WTC11 (cell line): Measurements from ENCODE around the gene GUCY1B1. TPM values are rescaled to one million over a fixed set of nuclear protein-coding genes. Genes with fewer than 3 reads are reported as not detected.

Experiments used
- ATAC-seq: fragments of 200-7000 bp; cut with Tn5 transposase; 2 replicates; pipeline ENCODE4 v1.10.0; 2021; ENCODE audit warnings: mild to moderate bottlenecking, moderate library complexity
- CTCF ChIA-PET: fragments of 300-600 bp; sonication (Branson Sonifier 250); formaldehyde crosslinking; loops from one replicate; lab custom pipeline; 2021; ENCODE audit warnings: antibody characterized with exemption; lab: Charles Lee
- POLR2A ChIA-PET: fragments of 350-600 bp; sonication (Branson Sonifier 250); formaldehyde crosslinking; loops from one replicate; lab custom pipeline; 2021; ENCODE audit warnings: antibody characterized with exemption; lab: Charles Lee
- DNase-seq: peaks from one replicate; pipeline ENCODE4 v3.0.0; 2021; ENCODE audit warnings: low spot score
- H3K27ac Mint-ChIP-seq: 2 replicates; pipeline ENCODE4 v1.8.0; 2021; ENCODE audit warnings: mixed read lengths
- H3K27me3 Mint-ChIP-seq: 2 replicates; pipeline ENCODE4 v1.8.0; 2021; ENCODE audit warnings: low read depth, mild to moderate bottlenecking, moderate library complexity, mixed read lengths
- H3K36me3 Mint-ChIP-seq: 2 replicates; pipeline ENCODE4 v1.8.0; 2021; ENCODE audit warnings: mixed read lengths
- H3K4me1 Mint-ChIP-seq: 2 replicates; pipeline ENCODE4 v1.8.0; 2022; ENCODE audit warnings: mixed read lengths
- H3K4me3 Mint-ChIP-seq: 2 replicates; pipeline ENCODE4 v1.8.0; 2021; ENCODE audit warnings: mild to moderate bottlenecking, moderate library complexity, mixed read lengths
- H3K9me3 Mint-ChIP-seq: 2 replicates; pipeline ENCODE4 v1.8.0; 2021; ENCODE audit warnings: mixed read lengths
- ARID4B ChIP-seq: sonication (generic); formaldehyde crosslinking; IDR thresholded peaks from 2 replicates; pipeline ENCODE4 v1.8.0; 2023; ENCODE audit warnings: missing genetic modification reagents, mild to moderate bottlenecking, borderline replicate concordance
- ATF6 ChIP-seq: sonication (generic); formaldehyde crosslinking; IDR thresholded peaks from 2 replicates; pipeline ENCODE4 v1.8.1; 2023; ENCODE audit warnings: mild to moderate bottlenecking, missing genetic modification reagents
- CTCF ChIP-seq: fragments of 200-600 bp; IDR thresholded peaks from 2 replicates; pipeline ENCODE4 v1.8.0; 2022; ENCODE audit warnings: antibody characterized with exemption
- ELF4 ChIP-seq: sonication (generic); formaldehyde crosslinking; IDR thresholded peaks from 2 replicates; pipeline ENCODE4 v1.8.1; 2022; ENCODE audit warnings: low read depth, mild to moderate bottlenecking, moderate library complexity, missing genetic modification reagents
- HMGA2 ChIP-seq: fragments of 250-450 bp; sonication (Bioruptor Pico); IDR thresholded peaks from 2 replicates; pipeline ENCODE4 v1.4.0; 2021; ENCODE audit warnings: mild to moderate bottlenecking, moderate library complexity
- HMGXB4 ChIP-seq: sonication (generic); formaldehyde crosslinking; IDR thresholded peaks from 2 replicates; pipeline ENCODE4 v1.8.1; 2023; ENCODE audit warnings: mild to moderate bottlenecking, moderate library complexity, missing genetic modification reagents
- KAT7 ChIP-seq: sonication (generic); formaldehyde crosslinking; IDR thresholded peaks from 2 replicates; pipeline ENCODE4 v1.8.1; 2023; ENCODE audit warnings: missing genetic modification reagents, mild to moderate bottlenecking, borderline replicate concordance
- MLX ChIP-seq: sonication (generic); formaldehyde crosslinking; IDR thresholded peaks from 2 replicates; pipeline ENCODE4 v1.8.1; 2023; ENCODE audit warnings: mild to moderate bottlenecking, missing genetic modification reagents, moderate library complexity
- MXD4 ChIP-seq: fragments of 250-450 bp; sonication (Bioruptor Pico); IDR thresholded peaks from 2 replicates; pipeline ENCODE4 v1.8.0; 2021; ENCODE audit warnings: mild to moderate bottlenecking, moderate library complexity, borderline replicate concordance
- MYBL2 ChIP-seq: sonication (generic); formaldehyde crosslinking; IDR thresholded peaks from 2 replicates; pipeline ENCODE4 v1.8.1; 2023; ENCODE audit warnings: mild to moderate bottlenecking, moderate library complexity, missing genetic modification reagents
- NR1H2 ChIP-seq: sonication (generic); formaldehyde crosslinking; IDR thresholded peaks from 2 replicates; pipeline ENCODE4 v1.9.0; 2021; ENCODE audit warnings: mild to moderate bottlenecking, moderate library complexity, missing genetic modification reagents
- NR3C1 ChIP-seq: sonication (generic); formaldehyde crosslinking; conservative IDR thresholded peaks from 2 replicates; pipeline ENCODE4 v1.8.1; 2023; ENCODE audit warnings: low read depth, mild to moderate bottlenecking, missing genetic modification reagents
- RORB ChIP-seq: fragments of 250-450 bp; sonication (Bioruptor Pico); IDR thresholded peaks from 2 replicates; pipeline ENCODE4 v1.9.0; 2021; ENCODE audit warnings: mild to moderate bottlenecking
- SOX15 ChIP-seq: fragments of 250-450 bp; sonication (Bioruptor Pico); IDR thresholded peaks from 2 replicates; pipeline ENCODE4 v1.9.0; 2021; ENCODE audit warnings: mild to moderate bottlenecking
- SP1 ChIP-seq: sonication (generic); formaldehyde crosslinking; conservative IDR thresholded peaks from 2 replicates; pipeline ENCODE4 v1.8.1; 2022; ENCODE audit warnings: missing genetic modification reagents
- ZMAT4 ChIP-seq: fragments of 250-450 bp; sonication (Bioruptor Pico); IDR thresholded peaks from 2 replicates; pipeline ENCODE4 v1.9.0; 2021; ENCODE audit warnings: mild to moderate bottlenecking
- ZNF219 ChIP-seq: sonication (generic); formaldehyde crosslinking; IDR thresholded peaks from 2 replicates; pipeline ENCODE4 v1.8.0; 2023; ENCODE audit warnings: missing genetic modification reagents, mild to moderate bottlenecking, borderline replicate concordance
- ZNF263 ChIP-seq: sonication (generic); formaldehyde crosslinking; IDR thresholded peaks from 2 replicates; pipeline ENCODE4 v1.8.1; 2022; ENCODE audit warnings: low read depth, mild to moderate bottlenecking, moderate library complexity, missing genetic modification reagents
- ZNF532 ChIP-seq: fragments of 250-450 bp; sonication (Bioruptor Pico); IDR thresholded peaks from 2 replicates; pipeline ENCODE4 v1.9.0; 2021; ENCODE audit warnings: mild to moderate bottlenecking, borderline replicate concordance
- ZSCAN18 ChIP-seq: fragments of 250-450 bp; sonication (Bioruptor Pico); IDR thresholded peaks from 2 replicates; pipeline ENCODE4 v2.1.2; 2022; ENCODE audit warnings: mild to moderate bottlenecking, moderate library complexity
- total RNA-seq: library from RNA; stranded (reverse); gene quantifications from 3 replicates; pipeline ENCODE4 v1.2.3, GENCODE V29; 2021

Gene GUCY1B1
- total RNA-seq, 1 experiment from 2014 or later: 12.7 TPM

- H3K9me3 Mint-ChIP-seq: no peaks in the 10 kb centered on the region
- POLR2A ChIA-PET: no interaction called here
Observed at GRCh38 chr4:155769090-155769489, 10.3 kb downstream of the GUCY1B1 start.

More at GRCh38 chr4:155769090-155769489, 10.3 kb downstream of the GUCY1B1 start:
- Mint-ChIP-seq H3K27ac (peak overlapping the region; percentile 28), H3K36me3 (no peaks in the 10 kb centered on the region), H3K4me1 (peaks cover 35% of the 10 kb centered on the region), H3K4me3 (no peak overlapping the region), H3K27me3 (no peaks in the 10 kb centered on the region)
- TF ChIP-seq NR3C1 (CRISPR knock-in tag): no peak
- no peak for TF ChIP-seq ZMAT4 (CRISPR knock-in tag)
- TF ChIP-seq ARID4B (CRISPR knock-in tag): no peak
- no peak for TF ChIP-seq HMGXB4 (CRISPR knock-in tag)
- no peak for TF ChIP-seq KAT7 (CRISPR knock-in tag)
- TF ChIP-seq NR1H2 (CRISPR knock-in tag): no peak
- no peak for TF ChIP-seq HMGA2 (CRISPR knock-in tag)
- no peak for TF ChIP-seq ZSCAN18 (CRISPR knock-in tag)
- TF ChIP-seq ZNF532 (CRISPR knock-in tag): no peak
- no peak for TF ChIP-seq MLX (CRISPR knock-in tag)
- TF ChIP-seq SP1: no peak
- TF ChIP-seq CTCF: no peak
- TF ChIP-seq ATF6 (CRISPR knock-in tag): no peak
- no peak for TF ChIP-seq ZNF219
- no peak for TF ChIP-seq SOX15 (CRISPR knock-in tag)
- no peak for TF ChIP-seq ELF4 (CRISPR knock-in tag)
- no peak for TF ChIP-seq MXD4 (CRISPR knock-in tag)
- TF ChIP-seq ZNF263 (CRISPR knock-in tag): no peak
- TF ChIP-seq RORB (CRISPR knock-in tag): no peak
- TF ChIP-seq MYBL2 (CRISPR knock-in tag): no peak
- CTCF ChIA-PET: no interaction called here
- ATAC-seq: no peak
- no peak for DNase-seq
